ENCODE measurements around the gene CLDN24. TPM values are rescaled to one million over a fixed set of nuclear protein-coding genes. Genes with fewer than 3 reads are reported as not detected.

Gene CLDN24
- total RNA-seq, 1 donor from 2014 or later, result not detected

DNA sequence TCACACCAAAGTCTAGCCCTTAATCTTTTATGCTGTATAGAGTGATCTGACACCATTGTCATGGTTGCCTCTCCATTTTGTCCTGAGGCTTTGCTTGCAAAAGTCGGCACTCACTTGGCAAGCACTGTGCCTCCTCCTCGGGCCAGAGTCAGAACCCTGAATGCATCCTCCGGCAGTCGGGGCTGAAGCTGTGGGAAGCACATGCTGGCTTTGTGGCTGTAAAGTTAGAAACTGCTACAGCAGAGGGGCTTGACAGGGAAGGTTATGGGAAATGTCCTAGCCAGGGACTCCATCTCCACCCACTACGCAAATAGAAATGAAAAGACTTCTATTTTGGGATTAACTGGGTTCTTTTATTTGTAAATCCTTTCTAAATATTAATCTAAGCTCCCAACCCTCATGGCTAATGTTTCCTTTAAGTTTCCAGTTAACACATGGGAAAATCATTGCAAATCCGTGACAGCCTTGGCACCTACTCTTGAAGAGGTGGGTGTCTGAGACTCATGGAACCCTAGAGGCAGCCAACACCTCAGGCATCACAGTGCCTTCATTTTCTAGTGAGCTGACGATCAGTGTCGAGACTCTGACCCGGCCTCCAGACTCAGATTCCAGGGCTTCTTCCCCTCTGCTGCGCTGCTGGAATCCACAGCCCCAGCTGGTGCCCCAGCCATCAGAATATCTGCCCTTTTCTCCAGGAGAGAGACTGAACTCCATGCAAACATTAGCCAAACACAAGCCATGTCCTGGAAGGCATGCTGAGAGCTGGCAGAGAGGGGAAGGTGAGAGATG is 7.9 kb upstream of the CLDN24 start:
- Histone ChIP-seq H4K20me1 (ENCODE audit: low read depth) (no peaks in the 10 kb centered on the region), H3K27me3 (no peaks in the 10 kb centered on the region), H3F3A (ENCODE audit: low read depth) (no peaks in the 10 kb centered on the region), H3K4me3 (no peak overlapping the region), H3K4me1 (no peaks in the 10 kb centered on the region), H3K36me3 (no peaks in the 10 kb centered on the region), H3K79me2 (ENCODE audit: low read depth) (no peaks in the 10 kb centered on the region), H3K27ac (no peak overlapping the region), H3K4me2 (no peak overlapping the region), H2AFZ (replicated peaks) (no peak overlapping the region), H3K9me3 (ENCODE audit: low read depth) (no peaks in the 10 kb centered on the region), H3K9ac (no peak overlapping the region)
- peaks cover 16% of the 10 kb centered on the region for H3K9me3 Mint-ChIP-seq
- no peak for DNase-seq (ENCODE audit: low spot score)
- TF ChIP-seq, protein P1, sequence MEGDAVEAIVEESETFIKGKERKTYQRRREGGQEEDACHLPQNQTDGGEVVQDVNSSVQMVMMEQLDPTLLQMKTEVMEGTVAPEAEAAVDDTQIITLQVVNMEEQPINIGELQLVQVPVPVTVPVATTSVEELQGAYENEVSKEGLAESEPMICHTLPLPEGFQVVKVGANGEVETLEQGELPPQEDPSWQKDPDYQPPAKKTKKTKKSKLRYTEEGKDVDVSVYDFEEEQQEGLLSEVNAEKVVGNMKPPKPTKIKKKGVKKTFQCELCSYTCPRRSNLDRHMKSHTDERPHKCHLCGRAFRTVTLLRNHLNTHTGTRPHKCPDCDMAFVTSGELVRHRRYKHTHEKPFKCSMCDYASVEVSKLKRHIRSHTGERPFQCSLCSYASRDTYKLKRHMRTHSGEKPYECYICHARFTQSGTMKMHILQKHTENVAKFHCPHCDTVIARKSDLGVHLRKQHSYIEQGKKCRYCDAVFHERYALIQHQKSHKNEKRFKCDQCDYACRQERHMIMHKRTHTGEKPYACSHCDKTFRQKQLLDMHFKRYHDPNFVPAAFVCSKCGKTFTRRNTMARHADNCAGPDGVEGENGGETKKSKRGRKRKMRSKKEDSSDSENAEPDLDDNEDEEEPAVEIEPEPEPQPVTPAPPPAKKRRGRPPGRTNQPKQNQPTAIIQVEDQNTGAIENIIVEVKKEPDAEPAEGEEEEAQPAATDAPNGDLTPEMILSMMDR (IDR thresholded peaks at IDR 0.05), result no peak
- no peak for TF ChIP-seq EZH2phosphoT487 (IDR thresholded peaks at IDR 0.05)
- TF ChIP-seq EZH2 (IDR thresholded peaks at IDR 0.05), result no peak
- no peaks in the 10 kb centered on the region for H3K4me1 Mint-ChIP-seq
- H3K4me3 Mint-ChIP-seq, result no peak overlapping the region
- H3K27ac Mint-ChIP-seq, result no peak overlapping the region
- H3K36me3 Mint-ChIP-seq, result peaks cover 3% of the 10 kb centered on the region
- H3K27me3 Mint-ChIP-seq (ENCODE audit: insufficient read depth, low read depth), result peaks cover 2% of the 10 kb centered on the region

- Histone ChIP-seq H3K9ac (no peak overlapping the region), H3K79me2 (ENCODE audit: low read depth) (no peaks in the 10 kb centered on the region), H3K4me1 (no peaks in the 10 kb centered on the region), H3K36me3 (no peaks in the 10 kb centered on the region), H2AFZ (replicated peaks) (no peak overlapping the region), H3K9me3 (ENCODE audit: low read depth) (no peaks in the 10 kb centered on the region), H3K27ac (no peak overlapping the region), H3F3A (ENCODE audit: low read depth) (no peaks in the 10 kb centered on the region), H4K20me1 (ENCODE audit: low read depth) (no peaks in the 10 kb centered on the region), H3K4me3 (no peak overlapping the region), H3K27me3 (no peaks in the 10 kb centered on the region), H3K4me2 (no peak overlapping the region)
- no peak overlapping the region for H3K4me3 Mint-ChIP-seq
- no peaks in the 10 kb centered on the region for H3K4me1 Mint-ChIP-seq
- H3K27ac Mint-ChIP-seq, result no peak overlapping the region
- DNase-seq (ENCODE audit: low spot score), result no peak
- peaks cover 3% of the 10 kb centered on the region for H3K36me3 Mint-ChIP-seq
- peaks cover 3% of the 10 kb centered on the region for H3K27me3 Mint-ChIP-seq (ENCODE audit: insufficient read depth, low read depth)
- TF ChIP-seq, protein P1 (IDR thresholded peaks at IDR 0.05), result no peak
- no peak for TF ChIP-seq EZH2 (IDR thresholded peaks at IDR 0.05)
- TF ChIP-seq EZH2phosphoT487 (IDR thresholded peaks at IDR 0.05), result no peak
- peaks cover 16% of the 10 kb centered on the region for H3K9me3 Mint-ChIP-seq
Observed at GRCh38 chr4:183329244-183329643, 7.0 kb upstream of the CLDN24 start.

DNA sequence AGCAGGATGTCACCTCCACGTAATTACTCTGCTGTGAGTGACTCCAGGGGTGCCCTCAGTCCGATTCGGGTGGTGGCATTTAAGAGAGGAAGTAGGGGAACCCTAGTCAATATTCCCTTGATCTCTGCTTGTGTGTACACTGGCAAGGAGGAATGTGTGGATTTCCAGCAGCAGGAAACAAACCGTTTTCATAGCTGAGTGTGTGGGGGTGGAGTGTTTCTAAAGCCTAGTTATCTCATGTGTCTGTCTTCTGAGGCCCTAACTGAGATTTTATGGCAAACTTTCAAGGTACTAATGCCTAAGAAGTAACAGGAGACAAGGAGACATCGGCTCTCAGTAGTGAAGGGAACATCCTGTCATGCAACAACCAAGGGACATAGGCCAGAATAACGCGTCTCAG is 6.6 kb upstream of the CLDN24 start:
- Mint-ChIP-seq H3K36me3 (peaks cover 3% of the 10 kb centered on the region), H3K27me3 (ENCODE audit: insufficient read depth, low read depth) (peaks cover 5% of the 10 kb centered on the region), H3K27ac (no peak overlapping the region), H3K4me3 (no peak overlapping the region), H3K4me1 (no peaks in the 10 kb centered on the region), H3K9me3 (peaks cover 16% of the 10 kb centered on the region)
- Histone ChIP-seq H3K9ac (no peak overlapping the region), H2AFZ (replicated peaks) (no peak overlapping the region), H3K36me3 (no peaks in the 10 kb centered on the region), H3K4me1 (no peaks in the 10 kb centered on the region), H3K27me3 (no peaks in the 10 kb centered on the region), H3K27ac (no peak overlapping the region), H4K20me1 (ENCODE audit: low read depth) (no peaks in the 10 kb centered on the region), H3K9me3 (ENCODE audit: low read depth) (no peaks in the 10 kb centered on the region), H3F3A (ENCODE audit: low read depth) (no peaks in the 10 kb centered on the region), H3K4me2 (no peak overlapping the region), H3K79me2 (ENCODE audit: low read depth) (no peaks in the 10 kb centered on the region), H3K4me3 (no peak overlapping the region)
- DNase-seq (ENCODE audit: low spot score), result no peak
- TF ChIP-seq, protein P1 (IDR thresholded peaks at IDR 0.05), result no peak
- TF ChIP-seq EZH2phosphoT487 (IDR thresholded peaks at IDR 0.05), result no peak
- TF ChIP-seq EZH2 (IDR thresholded peaks at IDR 0.05), result no peak
